GM12878 (cell line): ENCODE results near the gene C19orf44. TPM values are rescaled to one million over a fixed set of nuclear protein-coding genes. Genes with fewer than 3 reads are reported as not detected.

Experiments
- ATAC-seq: fragments of 200-7000 bp; cut with Tn5 transposase; 3 replicates; pipeline ENCODE4 v1.9.1; 2020; ENCODE audit warnings: mild to moderate bottlenecking, moderate library complexity
- BruUV-seq: library from RNA; stranded (reverse); fragments of 400-500 nt; replicated peaks from 2 replicates; lab custom pipeline; 2021; lab: Mats Ljungman, UMichigan
- CTCF ChIA-PET: fragments of 300-600 bp; sonication (Branson Sonifier 250); formaldehyde crosslinking; extraction: SDS; loops from one replicate; lab custom pipeline; 2021; ENCODE audit warnings: inconsistent platforms; lab: Yijun Ruan, JAX
- POLR2A ChIA-PET: fragments of 350-600 bp; formaldehyde crosslinking; extraction: SDS; loops from one replicate; lab custom pipeline; 2021; ENCODE audit warnings: inconsistent platforms; lab: Charles Lee
- RAD21 ChIA-PET: fragments of 300-600 bp; sonication (Branson Sonifier 250); formaldehyde crosslinking; loops from one replicate; lab custom pipeline; 2023; ENCODE audit warnings: antibody characterized with exemption; ENCODE audit not compliant: unreplicated experiment; lab: Charles Lee
- SMC1A ChIA-PET: fragments of 300-600 bp; sonication (Branson Sonifier 250); formaldehyde crosslinking; loops from one replicate; lab custom pipeline; 2023; ENCODE audit not compliant: unreplicated experiment, uncharacterized antibody; lab: Charles Lee
- DNase-seq: peaks from one replicate; pipeline ENCODE4 v3.0.0-alpha.2; 2011; ENCODE audit warnings: low read depth, low spot score
- FAIRE-seq: peaks from 3 replicates; lab custom pipeline; 2011; peaks lifted over from hg19 to GRCh38; lab: Jason Lieb, UNC
- H2AFZ ChIP-seq: 2 replicates; pipeline ENCODE4 v1.6.0; 2011; ENCODE audit warnings: low read depth, low read length, control low read depth; ENCODE audit not compliant: control insufficient read depth
- H3K27ac ChIP-seq: 2 replicates; pipeline ENCODE4 v1.5.1; 2011; ENCODE audit warnings: control low read depth; ENCODE audit not compliant: control insufficient read depth, insufficient read depth
- H3K27me3 ChIP-seq, 2 experiments: replicated peaks in 1 of 2; 2 replicates each; pipeline versions ENCODE4 v1.6.0 to v1.6.1; 2011; ENCODE audit warnings: low read length in 1 of 2; ENCODE audit not compliant: control insufficient read depth in 2 of 2, insufficient read depth in 2 of 2
- H3K36me3 ChIP-seq, 2 experiments: 2 replicates each; pipeline ENCODE4 v1.5.1; 2011; ENCODE audit warnings: low read length in 1 of 2; ENCODE audit not compliant: control insufficient read depth in 2 of 2, insufficient read depth in 2 of 2
- H3K4me1 ChIP-seq: 2 replicates; pipeline ENCODE4 v1.6.1; 2011; ENCODE audit warnings: mild to moderate bottlenecking, low read length, moderate library complexity, mixed read lengths; ENCODE audit not compliant: control insufficient read depth, insufficient read depth
- H3K4me2 ChIP-seq: 2 replicates; pipeline ENCODE4 v1.6.0; 2011; ENCODE audit warnings: control low read depth; ENCODE audit not compliant: control insufficient read depth, insufficient read depth
- H3K4me3 ChIP-seq: fragments of 200-600 bp; sonication (generic); 2 replicates; pipeline ENCODE4 v1.5.1; 2016
- H3K79me2 ChIP-seq: 2 replicates; pipeline ENCODE4 v1.6.0; 2011; ENCODE audit warnings: low read length; ENCODE audit not compliant: control insufficient read depth, insufficient read depth
- H3K9ac ChIP-seq: 2 replicates; pipeline ENCODE4 v1.8.0; 2011; ENCODE audit warnings: low read length, control low read depth, mixed read lengths; ENCODE audit not compliant: control insufficient read depth, insufficient read depth
- H3K9me3 ChIP-seq: replicated peaks from 3 replicates; pipeline ENCODE4 v1.5.1; 2011; ENCODE audit warnings: mild to moderate bottlenecking, low read length; ENCODE audit not compliant: control insufficient read depth, insufficient read depth
- H4K20me1 ChIP-seq: 2 replicates; pipeline ENCODE4 v1.6.0; 2011; ENCODE audit not compliant: control insufficient read depth, insufficient read depth
- CUX1 ChIP-seq: IDR thresholded peaks from 2 replicates; pipeline ENCODE4 v1.6.1; 2012; ENCODE audit warnings: improper control_type of control experiment, low read depth, low read length; ENCODE audit not compliant: insufficient replicate concordance
- IKZF1 ChIP-seq: fragments of 450-650 bp; conservative IDR thresholded peaks from 2 replicates; pipeline ENCODE4 v1.6.1; 2017; ENCODE audit warnings: antibody characterized with exemption, mild to moderate bottlenecking
- MXI1 ChIP-seq: fragments of 150-350 bp; IDR thresholded peaks from 2 replicates; pipeline ENCODE4 v1.6.1; 2011; ENCODE audit warnings: low read depth, mild to moderate bottlenecking, inconsistent platforms, low read length, improper control_type of control experiment
- POLR2A ChIP-seq: IDR thresholded peaks from 2 replicates; pipeline ENCODE4 v1.6.1; 2011; ENCODE audit warnings: low read depth, mild to moderate bottlenecking, low read length
- SREBF1 ChIP-seq: IDR thresholded peaks from 2 replicates; pipeline ENCODE4 v1.6.1; 2012; ENCODE audit warnings: mild to moderate bottlenecking, low read length
- WGBS: methylation state at CpG from one replicate; pipeline ENCODE4 v1.1.6; 2016; ENCODE audit warnings: low lambda C conversion rate; ENCODE audit not compliant: insufficient replicate concordance, insufficient coverage; ENCODE audit errors: missing lambda C conversion rate; 5-methylcytosine and 5-hydroxymethylcytosine counted together
- in situ Hi-C: fragments of 300-500 bp; cut with MboI; formaldehyde crosslinking; loops from 9 replicates; pipeline ENCODE4 v1.14.3; 2018; ENCODE audit warnings: mixed read lengths
- intact Hi-C: fragments of 100-400 bp; cut with micrococcal nuclease; formaldehyde crosslinking; loops from one replicate; pipeline ENCODE4 v1.14.2; 2022; ENCODE audit not compliant: unreplicated experiment
- polyA plus RNA-seq, 11 experiments: library from polyadenylated mRNA; depleted of rRNA in 4 of 11; unstranded in 6 of 11; stranded (reverse) in 5 of 11; fragments of >200 nt; fragmentation: Nextera tagmentation in 4 of 11; fragmentation: Illumina TruSeq in 1 of 11; extraction: Ambion mirVana in 4 of 11; extraction: Trizol in 1 of 11; gene quantifications; 1 replicate in 1 of 11; 2 replicates in 10 of 11; pipeline versions ENCODE4 v1.2.1 to v1.2.3, GENCODE V29; 2011 to 2016; ENCODE audit warnings: inconsistent platforms in 2 of 11, missing spikeins in 2 of 11, low read depth in 1 of 11
- total RNA-seq, 4 experiments: library from RNA; depleted of rRNA in 3 of 4; stranded (reverse); fragments of >200 nt in 3 of 4; fragmentation: Illumina TruSeq in 1 of 4; extraction: Trizol in 1 of 4; gene quantifications; 2 replicates each; pipeline versions ENCODE4 v1.2.1 to v1.2.3, GENCODE V29; 2013 to 2021

Gene C19orf44
- total and polyA plus RNA-seq, 10 of the 15 experiments (the other 5 are each of a cell fraction or from before 2014, with no cell fraction given): 0.26 to 5.2 (median 3.6) TPM

GRCh38 chr19:16520074-16520973 lies 24.1 kb downstream of the C19orf44 start:
- ATAC-seq (no peak), DNase-seq (no peak), FAIRE-seq (no peak)
- H3K4me1 ChIP-seq: no peaks in the 10 kb centered on the region
- H3K4me3 ChIP-seq: no peak overlapping the region
- in situ Hi-C loops (no loop called here), intact Hi-C loops (no loop called here)
- no peaks in the 10 kb centered on the region for H3K9me3 ChIP-seq
- no peak overlapping the region for H3K27ac ChIP-seq
- 94% methylated on average over 45 of the region's 45 CpGs for WGBS
- TF ChIP-seq POLR2A (peak; percentile 63), MXI1 (no peak)
- POLR2A ChIA-PET: interaction anchor here (0.6 kb wide), 1 partner anchor 170 kb away, joined by 9 read pairs; no protein-coding TSS in a partner anchor
- H4K20me1 ChIP-seq: no peaks in the 10 kb centered on the region
- SMC1A ChIA-PET: no interaction called here
- CTCF ChIA-PET: no interaction called here
- peaks cover 30 to 66% of the 10 kb centered on the region in 2 experiments for H3K36me3 ChIP-seq
- BruUV-seq: no TSS peak
- H3K9ac ChIP-seq: no peak overlapping the region
- no peak overlapping the region for H3K4me2 ChIP-seq
- H2AFZ ChIP-seq: no peak overlapping the region
- H3K27me3 ChIP-seq: no peaks in the 10 kb centered on the region
- no peaks in the 10 kb centered on the region for H3K79me2 ChIP-seq
- RAD21 ChIA-PET: no interaction called here

DNA sequence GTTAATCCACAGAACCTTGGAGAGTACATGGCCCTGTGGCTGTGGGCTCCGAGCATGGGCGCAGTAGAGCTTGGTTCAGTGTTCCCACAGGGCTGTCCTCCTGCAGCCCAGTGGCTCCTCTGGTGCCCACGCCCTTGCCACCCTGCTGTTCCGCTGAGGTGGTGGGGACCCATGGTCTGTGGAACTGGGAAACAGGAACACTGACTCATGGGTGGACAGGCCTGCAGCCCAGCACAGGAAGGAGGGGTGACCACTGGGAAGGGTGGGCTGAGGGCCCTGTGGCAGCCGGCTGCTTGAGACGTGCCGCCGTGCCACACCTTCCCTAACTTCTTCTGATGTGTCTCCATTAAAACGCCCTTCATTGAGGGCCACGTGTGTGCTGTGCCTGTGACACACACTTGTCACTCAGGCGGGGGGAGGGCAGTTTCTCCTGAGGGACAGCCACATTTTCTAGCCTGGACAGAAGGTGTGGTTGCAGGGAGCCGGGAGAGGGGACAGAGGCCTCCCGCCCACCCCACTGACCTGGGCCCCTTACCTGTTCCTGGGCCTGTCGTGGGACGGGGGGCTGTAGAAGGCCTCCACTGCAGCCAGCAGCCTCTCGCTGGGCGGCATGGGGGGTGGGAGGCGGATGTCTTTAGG lies 24.9 kb downstream of the C19orf44 start:
- ChIA-PET SMC1A (no interaction called here), RAD21 (no interaction called here), POLR2A (no interaction called here), CTCF (no interaction called here)
- Histone ChIP-seq H3K9ac (no peak overlapping the region), H3K9me3 (no peaks in the 10 kb centered on the region), H3K27ac (no peak overlapping the region), H2AFZ (no peak overlapping the region), H3K4me3 (no peak overlapping the region), H3K4me2 (no peak overlapping the region), H4K20me1 (no peaks in the 10 kb centered on the region), H3K36me3 (peaks cover 30 to 73% of the 10 kb centered on the region in 2 experiments), H3K27me3 (no peaks in the 10 kb centered on the region), H3K4me1 (no peaks in the 10 kb centered on the region), H3K79me2 (no peaks in the 10 kb centered on the region)
- DNase-seq (no peak), ATAC-seq (no peak), FAIRE-seq (no peak)
- BruUV-seq: no TSS peak
- intact Hi-C loops: no loop called here
- in situ Hi-C loops: no loop called here
- WGBS: 97% methylated on average over 18 of the region's 18 CpGs
- TF ChIP-seq IKZF1 (no peak), CUX1 (no peak), SREBF1 (no peak)
